Left renal cortex interstitium (tissue), 4 donors: Measurements from ENCODE around the gene BCAS3. TPM values are rescaled to one million over a fixed set of nuclear protein-coding genes. Genes with fewer than 3 reads are reported as not detected.
"Not testable (repeated sequence)": the region's sequence is repeated elsewhere in the genome, so short reads cannot be mapped to it uniquely, and the experiment has no call there.

Experiments used
- DNase-seq, 4 donors: peaks; one replicate each; pipeline ENCODE4 v3.0.0-alpha.2; 2013; ENCODE audit warnings: low read depth in 4 of 4, low spot score in 2 of 4, missing footprints in 1 of 4
- polyA plus RNA-seq, 4 donors: library from polyadenylated mRNA; unstranded; fragments of 120-200 nt; gene quantifications; one replicate each; pipeline ENCODE4 v1.2.1, GENCODE V29; 2013; ENCODE audit not compliant: insufficient read length in 4 of 4

BCAS3 gene
- polyA plus RNA-seq, 4 donors = 28.0 to 30.8 (median 29.6) TPM

DNA sequence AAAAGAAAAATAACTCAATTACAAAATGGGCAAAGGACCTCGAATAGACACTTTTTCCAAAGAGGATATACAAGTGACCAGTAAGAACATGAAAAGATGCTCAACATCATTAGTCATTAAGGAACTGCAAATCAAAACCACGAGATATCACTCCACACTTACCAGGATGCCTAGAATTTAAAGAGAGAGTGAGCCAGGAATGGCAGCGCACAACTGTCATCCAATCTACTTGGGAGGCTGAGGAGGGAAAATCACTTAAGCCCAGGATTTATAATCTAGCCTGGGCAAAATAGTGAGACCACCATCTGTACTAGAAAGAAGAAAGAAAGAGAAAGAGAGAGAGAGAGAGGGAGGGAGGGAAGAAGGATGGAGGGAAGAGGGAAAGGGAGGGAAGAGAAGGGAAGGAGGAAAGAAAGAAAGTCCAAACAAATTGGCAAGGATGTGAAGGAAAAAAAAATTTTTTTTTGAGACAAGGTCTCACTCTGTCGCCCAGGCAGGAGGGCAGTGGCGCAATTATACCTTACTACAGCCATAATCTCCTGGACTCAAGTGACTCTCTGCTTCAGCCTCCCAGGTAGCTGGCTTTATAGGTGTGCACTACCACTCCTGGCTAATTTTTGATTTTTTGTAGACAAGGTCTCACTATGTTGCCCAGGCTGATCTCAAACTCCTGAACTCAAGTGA is 744.6 kb downstream of the BCAS3 start:
- no peak for DNase-seq

DNA sequence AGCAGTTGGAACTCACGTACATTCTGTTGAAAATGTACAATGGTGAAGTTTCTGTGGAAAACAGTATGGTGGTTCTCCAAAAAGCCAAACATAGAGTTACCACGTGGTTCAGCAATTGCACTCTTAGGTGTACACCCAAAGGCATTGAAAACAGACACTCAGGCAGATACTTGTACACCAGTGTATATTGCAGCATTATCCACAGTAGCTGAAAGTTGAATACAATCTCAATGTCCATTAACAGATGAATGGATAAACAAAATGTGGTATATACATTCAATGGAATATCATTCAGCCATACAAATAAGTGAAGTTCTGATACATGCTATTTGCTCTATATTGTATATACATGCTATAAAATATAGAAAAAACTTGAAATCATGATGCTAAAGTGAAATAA is 745.2 kb downstream of the BCAS3 start:
- no peak for DNase-seq

DNA sequence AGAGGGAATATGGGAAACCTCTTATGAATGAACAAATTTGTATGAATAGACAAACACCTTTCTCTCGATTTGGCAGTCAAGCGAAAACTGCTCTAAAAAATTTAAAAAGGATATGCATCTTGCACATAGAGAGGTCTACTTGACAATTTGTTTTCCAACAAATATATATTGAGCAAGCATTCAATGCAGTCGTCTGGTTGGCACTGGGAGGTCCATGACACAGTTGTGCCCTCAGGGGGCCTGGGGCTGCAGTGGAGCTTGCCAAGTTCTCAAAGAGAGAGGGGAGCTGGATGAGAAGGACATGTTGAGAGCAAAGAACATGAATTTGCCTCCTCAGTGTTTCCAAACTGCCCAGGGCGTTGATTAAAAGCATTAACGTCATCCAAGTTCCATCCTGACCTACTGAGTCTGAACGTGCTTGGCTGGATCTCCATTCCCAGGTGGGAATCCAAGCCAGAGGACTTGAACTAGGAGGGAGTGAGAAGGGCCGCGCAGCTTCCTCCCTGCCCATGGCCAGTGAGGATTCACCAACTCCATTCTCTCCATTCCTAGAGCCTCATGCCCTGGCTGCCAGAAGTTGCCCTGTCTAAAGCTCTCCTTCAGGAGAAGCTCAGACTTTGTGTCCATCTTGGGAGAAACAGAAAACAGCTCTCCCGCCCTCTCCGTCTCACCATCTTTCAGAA is 746.5 kb downstream of the BCAS3 start:
- DNase-seq = no peak

DNA sequence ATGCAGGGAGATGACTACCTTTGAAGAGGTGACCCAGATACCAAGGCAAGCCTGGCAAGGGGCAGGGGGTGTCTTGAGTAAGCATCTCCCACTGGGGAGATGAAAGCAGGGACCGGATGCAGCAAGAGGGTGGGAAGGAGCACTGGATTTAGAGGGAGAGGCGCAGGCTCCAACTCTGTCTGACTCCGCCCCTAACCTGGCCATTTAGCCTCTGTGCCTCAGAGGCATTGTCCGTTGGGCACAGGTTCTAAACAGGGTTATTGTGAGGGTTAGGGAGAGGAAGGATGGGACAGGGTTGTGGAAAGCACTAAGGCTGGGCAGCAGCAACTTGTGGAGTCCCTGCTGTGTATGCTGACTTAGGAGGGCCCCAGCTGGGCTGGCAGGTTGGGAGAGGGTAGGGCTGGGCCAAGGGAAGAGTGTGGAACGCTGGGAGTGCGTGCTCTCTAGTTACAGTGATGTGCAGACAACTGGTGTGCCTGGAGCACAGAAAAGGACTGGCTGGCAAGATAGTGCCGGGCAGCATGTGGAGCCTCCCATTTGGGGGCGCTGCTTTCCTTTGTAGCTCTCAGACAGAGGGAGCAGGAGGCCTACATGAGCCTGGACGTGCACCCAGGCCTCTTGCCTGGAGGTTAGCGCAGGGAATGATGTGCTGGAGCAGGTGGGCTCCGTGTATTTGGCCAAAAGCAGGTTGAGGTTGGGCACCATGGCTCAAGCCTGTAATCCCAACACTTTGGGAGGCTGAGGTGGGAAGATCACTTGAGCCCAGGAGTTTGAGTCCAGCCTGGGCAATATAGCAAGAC is 748.2 kb downstream of the BCAS3 start:
- DNase-seq = no peak

DNA sequence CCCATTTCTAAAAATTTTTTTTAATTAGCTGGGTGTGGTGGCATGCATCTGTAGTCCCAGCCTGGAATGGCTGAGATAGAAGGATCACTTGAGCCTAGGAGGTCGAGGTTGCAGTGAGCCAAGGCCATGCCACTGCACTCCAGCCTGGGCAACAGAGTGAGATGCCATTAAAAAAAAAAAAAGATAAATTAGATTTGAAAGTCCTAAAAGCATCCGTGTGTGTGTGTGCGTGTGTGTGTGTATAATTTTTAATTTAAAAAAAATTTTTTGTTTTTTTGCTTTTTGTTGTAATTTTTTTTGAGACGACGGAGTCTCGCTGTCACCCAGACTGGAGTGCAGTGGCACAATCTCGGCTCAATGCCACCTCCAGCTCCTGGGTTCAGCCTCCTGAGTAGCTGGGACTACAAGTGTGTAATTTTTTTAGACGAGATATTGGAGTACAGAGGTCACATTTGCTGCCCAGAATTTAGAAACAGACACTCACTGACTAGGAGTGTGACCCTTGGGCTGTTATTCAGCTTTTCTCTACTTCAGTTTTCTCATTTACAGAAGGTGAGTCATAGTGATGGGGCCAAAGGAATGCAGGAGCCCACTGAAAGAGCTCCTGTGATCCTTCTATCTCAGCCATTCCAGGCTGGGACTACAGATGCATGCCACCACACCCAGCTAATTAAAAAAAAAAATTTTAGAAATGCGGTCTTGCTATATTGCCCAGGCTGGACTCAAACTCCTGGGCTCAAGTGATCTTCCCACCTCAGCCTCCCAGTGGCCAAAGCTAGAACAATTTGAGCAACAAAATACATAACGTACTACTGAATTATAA is 749.0 kb downstream of the BCAS3 start:
- DNase-seq = no peak

DNA sequence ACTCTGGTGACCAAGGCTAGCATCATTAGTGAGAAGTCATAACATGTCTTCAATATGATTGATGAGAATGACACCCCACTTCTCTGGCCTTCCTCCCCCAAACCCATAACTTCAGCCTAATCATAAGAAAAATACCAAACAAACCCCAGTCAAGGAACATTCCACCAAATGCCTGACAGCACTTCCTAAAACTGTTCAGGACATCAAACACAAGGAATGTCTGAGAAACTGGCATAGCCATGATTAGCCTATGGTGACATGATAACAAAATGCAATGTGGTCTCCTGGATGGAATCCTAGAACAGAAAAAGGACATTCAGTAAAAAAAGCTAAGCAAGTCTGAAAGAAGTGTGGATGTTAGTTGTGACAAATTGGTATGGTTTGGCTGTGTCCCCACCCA is 749.9 kb downstream of the BCAS3 start:
- DNase-seq = no peak

DNA sequence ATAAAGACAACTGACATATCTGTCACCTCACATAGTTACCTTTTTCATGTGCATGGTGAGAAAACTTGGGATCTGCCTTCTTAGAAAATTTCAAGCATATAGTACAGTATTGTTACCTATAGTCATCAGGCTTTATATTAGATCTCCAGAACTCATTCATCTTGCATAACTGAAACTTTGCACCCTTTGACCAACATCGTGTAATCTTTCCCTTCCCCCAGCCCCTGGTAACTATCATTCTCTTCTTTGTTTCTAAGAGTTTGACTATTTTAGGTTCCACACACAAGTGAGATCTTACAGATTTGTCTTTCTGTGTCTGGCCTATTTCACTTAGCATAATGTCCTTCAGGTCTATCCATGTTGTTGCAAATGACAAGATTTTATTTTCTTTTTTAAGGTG is 751.6 kb downstream of the BCAS3 start:
- DNase-seq = no peak

DNA sequence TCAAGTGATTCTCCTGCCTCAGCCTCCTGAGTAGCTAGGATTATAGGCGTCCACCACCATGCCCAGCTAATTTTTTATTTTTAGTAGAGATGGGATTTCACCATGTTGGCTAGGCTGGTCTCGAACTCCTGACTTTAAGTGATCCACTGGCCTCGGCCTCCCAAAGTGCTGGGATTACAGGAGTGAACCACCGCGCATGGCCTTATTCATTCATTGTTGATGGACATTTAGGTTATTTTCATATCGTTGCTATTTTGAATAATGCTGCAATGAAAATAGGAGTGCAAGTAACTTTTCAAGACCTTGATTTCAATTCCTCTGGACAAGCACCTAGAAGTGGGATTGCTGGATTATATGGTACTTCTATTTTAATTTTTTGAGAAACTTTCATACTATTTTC is 752.2 kb downstream of the BCAS3 start:
- not testable (repeated sequence) for DNase-seq

DNA sequence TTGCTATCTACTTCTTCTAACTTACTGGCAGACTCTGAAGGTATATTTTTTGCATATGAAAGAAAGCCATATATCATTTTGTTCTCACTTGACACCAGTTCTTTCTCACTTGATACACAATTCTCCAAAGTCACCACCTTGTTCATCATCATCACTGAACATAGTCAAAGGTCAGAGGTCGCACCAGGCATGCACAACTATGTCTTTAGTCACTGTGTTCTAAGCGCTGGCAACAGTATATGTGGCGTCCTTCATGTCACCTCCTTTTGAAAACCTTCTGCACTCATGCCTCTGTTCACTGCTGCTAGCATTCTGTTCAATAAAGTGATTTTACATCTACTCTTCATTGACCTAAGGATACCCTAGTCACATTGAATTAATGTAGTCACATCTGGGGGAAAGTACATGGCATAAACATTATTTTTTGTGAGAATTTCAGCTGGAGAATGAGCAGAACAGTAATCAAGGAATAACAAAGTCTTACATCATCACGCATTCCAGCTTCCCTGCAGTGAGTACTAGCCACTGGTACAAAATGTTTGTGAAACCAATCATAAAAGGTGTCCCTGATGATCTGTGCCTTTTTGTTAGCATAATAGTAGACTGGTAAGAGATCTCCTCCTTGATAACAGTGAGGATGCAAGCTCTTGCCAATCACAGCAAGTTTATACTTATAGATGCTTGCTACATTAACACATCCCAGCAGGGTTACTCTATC is 754.1 kb downstream of the BCAS3 start:
- no peak for DNase-seq

DNA sequence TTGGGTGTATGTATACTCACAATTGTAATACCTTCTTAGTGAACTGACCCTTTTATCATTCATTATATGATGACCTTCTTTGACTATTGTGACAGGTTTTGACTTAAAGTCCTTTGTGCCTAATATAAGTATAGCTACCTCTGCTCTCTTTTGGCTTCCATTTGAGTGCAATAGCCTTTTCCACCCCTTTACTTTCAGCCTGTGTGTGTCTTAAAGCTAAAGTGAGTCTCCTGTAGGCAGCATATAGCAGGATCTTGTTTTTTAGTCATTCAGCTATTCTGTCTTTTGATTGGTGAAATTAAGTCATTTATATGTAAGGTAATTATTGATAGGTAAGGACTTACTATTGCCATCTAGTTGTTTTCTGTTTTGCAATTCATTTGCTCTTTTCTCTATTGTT is 758.6 kb downstream of the BCAS3 start:
- no peak for DNase-seq

DNA sequence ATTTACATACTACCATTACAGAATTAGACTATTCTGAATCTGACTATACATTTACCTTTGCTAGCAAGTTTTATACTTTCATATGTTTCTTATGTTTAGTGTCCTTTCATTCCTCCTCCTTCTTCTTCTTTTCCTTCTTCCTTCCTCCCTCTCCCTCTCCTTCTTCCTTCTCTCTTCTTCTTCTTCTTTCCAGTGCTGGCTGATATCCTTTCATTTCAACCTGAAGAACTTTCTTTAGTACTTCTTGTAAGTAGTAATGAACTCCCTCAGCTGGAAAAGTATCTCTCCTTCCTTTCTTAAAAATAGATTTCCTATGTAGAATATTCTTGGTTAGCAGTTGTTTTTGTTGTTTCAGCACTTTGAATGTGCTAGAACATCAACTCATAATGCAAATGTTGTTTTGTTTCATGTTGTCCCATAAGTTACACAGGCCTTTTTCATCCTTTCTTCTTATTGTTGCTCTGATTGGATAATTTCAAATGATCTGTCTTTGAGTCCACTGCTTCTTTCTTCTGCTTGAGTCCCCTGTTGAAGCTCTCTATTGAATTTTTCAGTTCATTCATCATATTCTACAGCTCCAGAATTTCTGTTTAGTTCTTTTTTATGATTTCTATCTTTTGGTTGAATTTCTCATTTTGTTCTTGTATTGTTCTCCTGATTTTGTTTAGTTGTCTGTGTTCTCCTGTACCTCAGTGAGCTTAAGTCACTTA is 759.5 kb downstream of the BCAS3 start:
- DNase-seq = no peak

DNA sequence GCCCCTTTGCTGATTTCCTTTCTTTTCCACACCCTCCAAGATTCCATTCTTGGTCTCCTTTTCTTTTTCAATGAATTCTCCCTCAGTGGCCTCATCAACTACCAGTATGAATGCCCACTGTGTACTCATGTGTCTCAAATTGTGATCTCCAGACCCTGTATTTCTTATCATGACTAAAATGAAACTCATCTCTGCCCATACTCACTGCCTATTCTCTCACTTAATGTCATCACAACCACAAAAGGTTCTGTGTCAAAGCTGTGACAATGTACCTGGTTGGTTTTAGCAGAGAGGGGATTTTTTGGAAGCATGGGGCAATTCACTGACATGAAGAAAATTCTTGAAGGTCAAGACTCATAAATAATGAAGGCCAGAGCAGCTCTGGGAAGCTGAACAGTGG is 763.0 kb downstream of the BCAS3 start:
- DNase-seq = no peak

DNA sequence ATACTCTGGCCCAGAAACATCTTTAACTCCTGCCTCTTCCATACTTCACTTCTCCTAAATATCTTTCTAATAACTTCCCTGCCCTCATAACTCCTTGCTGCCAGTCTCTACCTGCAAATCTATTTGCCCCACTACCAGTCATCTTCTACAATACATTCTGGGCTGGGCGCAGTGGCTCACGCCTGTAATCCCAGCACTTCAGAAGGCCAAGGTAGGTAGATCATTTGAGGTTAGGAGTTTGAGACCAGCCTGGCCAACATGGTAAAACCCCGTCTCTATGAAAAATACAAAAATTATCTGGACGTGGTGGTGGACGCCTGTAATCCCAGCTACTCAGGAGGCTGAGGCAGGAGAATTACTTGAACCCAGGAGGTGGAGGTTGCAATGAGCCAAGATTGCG is 763.9 kb downstream of the BCAS3 start:
- DNase-seq = not testable (repeated sequence)

DNA sequence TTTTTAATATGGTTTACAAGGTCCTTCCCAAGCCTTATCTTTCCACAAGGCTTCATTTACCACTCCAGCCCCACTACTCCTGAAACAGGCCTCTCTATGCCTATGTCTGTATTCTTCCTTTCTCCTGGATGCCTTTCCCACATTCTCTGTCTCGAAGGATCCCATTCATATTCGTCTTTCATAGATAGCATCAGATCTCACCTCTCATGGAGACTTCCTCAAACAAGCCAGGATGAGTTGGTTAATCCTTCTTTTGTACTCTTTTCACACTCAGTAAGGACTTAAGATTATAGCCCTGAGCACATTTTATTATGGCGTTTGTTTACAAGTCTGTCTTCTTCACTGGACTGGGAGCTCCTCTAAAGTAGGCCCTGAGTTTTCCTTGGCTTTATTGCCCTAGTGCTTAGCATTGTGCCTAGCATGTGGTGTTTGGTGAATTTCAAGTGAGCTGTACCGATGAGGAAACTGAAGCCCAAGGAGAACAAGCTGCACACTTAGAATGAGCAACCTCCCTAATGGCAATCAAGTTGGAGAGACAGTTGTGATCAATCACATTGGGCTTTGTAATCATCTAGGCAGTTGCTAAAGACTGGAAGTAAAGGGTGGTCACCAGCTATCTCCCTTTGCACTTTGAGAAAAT is 764.6 kb downstream of the BCAS3 start:
- no peak for DNase-seq

Other genes starting within 250 kb of the BCAS3 start
- gene APPBP2, start 151.6 kb upstream of the BCAS3 start, polyA plus RNA-seq = 10 to 100 TPM; 49.2 to 59.5 (median 54.1) TPM
- gene PPM1D, start 77.7 kb upstream of the BCAS3 start, polyA plus RNA-seq = 10 to 100 TPM; 19.6 to 24.9 (median 20.9) TPM